HEK293 (cell line): Measurements from ENCODE around the gene VMO1.
A peak's percentile ranks its signal among the peaks of the same experiment; 100 is the strongest.

Experiments
- BCL11B ChIP-seq: fragments of 450-650 bp; formaldehyde crosslinking; IDR thresholded peaks from 2 replicates; pipeline ENCODE4 v1.5.1; 2016; ENCODE audit warnings: low read depth, missing biosample characterization, missing genetic modification characterization
- KLF1 ChIP-seq: fragments of 450-650 bp; formaldehyde crosslinking; IDR thresholded peaks from 2 replicates; pipeline ENCODE4 v1.5.1; 2016; ENCODE audit warnings: missing biosample characterization, missing genetic modification characterization
- KLF16 ChIP-seq: fragments of 450-650 bp; formaldehyde crosslinking; IDR thresholded peaks from 2 replicates; pipeline ENCODE4 v1.5.1; 2017; ENCODE audit warnings: missing biosample characterization, missing genetic modification characterization
- PATZ1 ChIP-seq: fragments of 450-650 bp; formaldehyde crosslinking; IDR thresholded peaks from 2 replicates; pipeline ENCODE4 v1.5.1; 2016; ENCODE audit warnings: missing biosample characterization, missing genetic modification characterization
- PBX3 ChIP-seq: sonication (generic); formaldehyde crosslinking; IDR thresholded peaks from 2 replicates; pipeline ENCODE4 v1.8.1; 2022; ENCODE audit warnings: mild to moderate bottlenecking, moderate library complexity, missing genetic modification reagents
- ZBTB21 ChIP-seq: fragments of 450-650 bp; formaldehyde crosslinking; IDR thresholded peaks from 2 replicates; pipeline ENCODE4 v1.5.1; 2017; ENCODE audit warnings: missing biosample characterization, missing genetic modification characterization
- ZBTB7A ChIP-seq: fragments of 450-650 bp; formaldehyde crosslinking; IDR thresholded peaks from 2 replicates; pipeline ENCODE4 v1.5.1; 2016; ENCODE audit warnings: low read depth, missing biosample characterization, missing genetic modification characterization
- ZNF202 ChIP-seq: fragments of 450-650 bp; formaldehyde crosslinking; IDR thresholded peaks from 2 replicates; pipeline ENCODE4 v1.5.1; 2016; ENCODE audit warnings: missing biosample characterization, missing genetic modification characterization, borderline replicate concordance
- ZNF211 ChIP-seq: fragments of 450-650 bp; formaldehyde crosslinking; IDR thresholded peaks from 2 replicates; pipeline ENCODE4 v1.5.1; 2016; ENCODE audit warnings: low read depth, missing biosample characterization, missing genetic modification characterization
- ZNF473 ChIP-seq: fragments of 450-650 bp; formaldehyde crosslinking; IDR thresholded peaks from 2 replicates; pipeline ENCODE4 v1.5.1; 2017; ENCODE audit warnings: missing biosample characterization, missing genetic modification characterization
- ZNF501 ChIP-seq: fragments of 450-650 bp; formaldehyde crosslinking; IDR thresholded peaks from 2 replicates; pipeline ENCODE4 v1.5.1; 2016; ENCODE audit warnings: missing biosample characterization, missing genetic modification characterization
- ZNF514 ChIP-seq: fragments of 450-650 bp; formaldehyde crosslinking; IDR thresholded peaks from 2 replicates; pipeline ENCODE4 v1.5.1; 2016; ENCODE audit warnings: missing biosample characterization, missing genetic modification characterization
- ZNF555 ChIP-seq: fragments of 450-650 bp; formaldehyde crosslinking; conservative IDR thresholded peaks from 2 replicates; pipeline ENCODE4 v1.5.1; 2017; ENCODE audit warnings: missing biosample characterization, mild to moderate bottlenecking, missing genetic modification characterization, inconsistent platforms
- ZNF560 ChIP-seq: fragments of 450-650 bp; formaldehyde crosslinking; IDR thresholded peaks from 2 replicates; pipeline ENCODE4 v1.5.1; 2017; ENCODE audit warnings: missing biosample characterization, missing genetic modification characterization, borderline replicate concordance
- ZNF596 ChIP-seq: fragments of 450-650 bp; IDR thresholded peaks from 2 replicates; pipeline ENCODE4 v1.5.0; 2018; ENCODE audit warnings: missing biosample characterization, mild to moderate bottlenecking, missing genetic modification characterization, moderate library complexity
- ZNF621 ChIP-seq: fragments of 450-650 bp; formaldehyde crosslinking; IDR thresholded peaks from 2 replicates; pipeline ENCODE4 v1.5.1; 2017; ENCODE audit warnings: missing biosample characterization, missing genetic modification characterization
- ZNF639 ChIP-seq: fragments of 450-650 bp; formaldehyde crosslinking; IDR thresholded peaks from 2 replicates; pipeline ENCODE4 v1.5.1; 2016; ENCODE audit warnings: missing biosample characterization, missing genetic modification characterization
- TF ChIP-seq, protein P1 (sequence below): fragments of 450-650 bp; formaldehyde crosslinking; conservative IDR thresholded peaks from 2 replicates; pipeline ENCODE4 v1.5.1; 2016; ENCODE audit warnings: low read depth, missing biosample characterization, missing genetic modification characterization
- TF ChIP-seq, protein P2 (sequence below): fragments of 450-650 bp; formaldehyde crosslinking; IDR thresholded peaks from 2 replicates; pipeline ENCODE4 v1.5.1; 2017; ENCODE audit warnings: missing biosample characterization, missing genetic modification characterization
- TF ChIP-seq, protein P3 (sequence below): fragments of 450-650 bp; formaldehyde crosslinking; IDR thresholded peaks from 2 replicates; pipeline ENCODE4 v1.5.1; 2016; ENCODE audit warnings: missing biosample characterization, missing genetic modification characterization, borderline replicate concordance
- TF ChIP-seq, protein P4 (sequence below): fragments of 450-650 bp; formaldehyde crosslinking; IDR thresholded peaks from 2 replicates; pipeline ENCODE4 v1.5.1; 2016; ENCODE audit warnings: missing biosample characterization, missing genetic modification characterization

Gene VMO1

GRCh38 chr17:4806777-4807604, 20.8 kb upstream of the VMO1 start, which contains the start of gene PLD2 (continued):
- TF ChIP-seq PBX3 (no peak), PATZ1 (tag by site-specific recombination) (peak; percentile 57; the same call in 1 of the 2 replicates), ZNF596 (tag by site-specific recombination) (peak; percentile 41; the same call in 1 of the 2 replicates), ZBTB7A (tag by site-specific recombination) (peak; percentile 21; the same call in 1 of the 2 replicates), ZNF202 (tag by site-specific recombination) (no peak), ZNF555 (tag by site-specific recombination) (no peak), BCL11B (tag by site-specific recombination) (no peak), KLF1 (peak; percentile 23; the same call in 1 of the 2 replicates), ZNF501 (tag by site-specific recombination) (no peak), ZBTB21 (tag by site-specific recombination) (no peak), ZNF473 (tag by site-specific recombination) (no peak), ZNF560 (tag by site-specific recombination) (no peak), ZNF621 (tag by site-specific recombination) (no peak), ZNF211 (tag by site-specific recombination) (no peak), ZNF639 (tag by site-specific recombination) (no peak), ZNF514 (no peak), KLF16 (tag by site-specific recombination) (no peak)
- TF ChIP-seq, protein P1, sequence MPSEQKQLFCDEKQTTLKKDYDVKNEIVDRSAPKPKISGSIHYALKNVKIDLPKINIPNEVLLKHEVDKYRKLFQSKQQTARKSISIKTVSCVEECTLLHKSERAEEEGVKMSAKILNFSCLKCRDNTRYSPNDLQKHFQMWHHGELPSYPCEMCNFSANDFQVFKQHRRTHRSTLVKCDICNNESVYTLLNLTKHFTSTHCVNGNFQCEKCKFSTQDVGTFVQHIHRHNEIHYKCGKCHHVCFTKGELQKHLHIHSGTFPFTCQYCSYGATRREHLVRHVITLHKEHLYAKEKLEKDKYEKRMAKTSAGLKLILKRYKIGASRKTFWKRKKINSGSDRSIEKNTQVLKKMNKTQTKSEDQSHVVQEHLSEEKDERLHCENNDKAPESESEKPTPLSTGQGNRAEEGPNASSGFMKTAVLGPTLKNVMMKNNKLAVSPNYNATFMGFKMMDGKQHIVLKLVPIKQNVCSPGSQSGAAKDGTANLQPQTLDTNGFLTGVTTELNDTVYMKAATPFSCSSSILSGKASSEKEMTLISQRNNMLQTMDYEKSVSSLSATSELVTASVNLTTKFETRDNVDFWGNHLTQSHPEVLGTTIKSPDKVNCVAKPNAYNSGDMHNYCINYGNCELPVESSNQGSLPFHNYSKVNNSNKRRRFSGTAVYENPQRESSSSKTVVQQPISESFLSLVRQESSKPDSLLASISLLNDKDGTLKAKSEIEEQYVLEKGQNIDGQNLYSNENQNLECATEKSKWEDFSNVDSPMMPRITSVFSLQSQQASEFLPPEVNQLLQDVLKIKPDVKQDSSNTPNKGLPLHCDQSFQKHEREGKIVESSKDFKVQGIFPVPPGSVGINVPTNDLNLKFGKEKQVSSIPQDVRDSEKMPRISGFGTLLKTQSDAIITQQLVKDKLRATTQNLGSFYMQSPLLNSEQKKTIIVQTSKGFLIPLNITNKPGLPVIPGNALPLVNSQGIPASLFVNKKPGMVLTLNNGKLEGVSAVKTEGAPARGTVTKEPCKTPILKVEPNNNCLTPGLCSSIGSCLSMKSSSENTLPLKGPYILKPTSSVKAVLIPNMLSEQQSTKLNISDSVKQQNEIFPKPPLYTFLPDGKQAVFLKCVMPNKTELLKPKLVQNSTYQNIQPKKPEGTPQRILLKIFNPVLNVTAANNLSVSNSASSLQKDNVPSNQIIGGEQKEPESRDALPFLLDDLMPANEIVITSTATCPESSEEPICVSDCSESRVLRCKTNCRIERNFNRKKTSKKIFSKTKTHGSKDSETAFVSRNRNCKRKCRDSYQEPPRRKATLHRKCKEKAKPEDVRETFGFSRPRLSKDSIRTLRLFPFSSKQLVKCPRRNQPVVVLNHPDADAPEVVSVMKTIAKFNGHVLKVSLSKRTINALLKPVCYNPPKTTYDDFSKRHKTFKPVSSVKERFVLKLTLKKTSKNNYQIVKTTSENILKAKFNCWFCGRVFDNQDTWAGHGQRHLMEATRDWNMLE (tag by site-specific recombination) = no peak
- TF ChIP-seq, protein P2, sequence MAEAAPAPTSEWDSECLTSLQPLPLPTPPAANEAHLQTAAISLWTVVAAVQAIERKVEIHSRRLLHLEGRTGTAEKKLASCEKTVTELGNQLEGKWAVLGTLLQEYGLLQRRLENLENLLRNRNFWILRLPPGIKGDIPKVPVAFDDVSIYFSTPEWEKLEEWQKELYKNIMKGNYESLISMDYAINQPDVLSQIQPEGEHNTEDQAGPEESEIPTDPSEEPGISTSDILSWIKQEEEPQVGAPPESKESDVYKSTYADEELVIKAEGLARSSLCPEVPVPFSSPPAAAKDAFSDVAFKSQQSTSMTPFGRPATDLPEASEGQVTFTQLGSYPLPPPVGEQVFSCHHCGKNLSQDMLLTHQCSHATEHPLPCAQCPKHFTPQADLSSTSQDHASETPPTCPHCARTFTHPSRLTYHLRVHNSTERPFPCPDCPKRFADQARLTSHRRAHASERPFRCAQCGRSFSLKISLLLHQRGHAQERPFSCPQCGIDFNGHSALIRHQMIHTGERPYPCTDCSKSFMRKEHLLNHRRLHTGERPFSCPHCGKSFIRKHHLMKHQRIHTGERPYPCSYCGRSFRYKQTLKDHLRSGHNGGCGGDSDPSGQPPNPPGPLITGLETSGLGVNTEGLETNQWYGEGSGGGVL (tag by site-specific recombination) = no peak
- TF ChIP-seq, protein P3, sequence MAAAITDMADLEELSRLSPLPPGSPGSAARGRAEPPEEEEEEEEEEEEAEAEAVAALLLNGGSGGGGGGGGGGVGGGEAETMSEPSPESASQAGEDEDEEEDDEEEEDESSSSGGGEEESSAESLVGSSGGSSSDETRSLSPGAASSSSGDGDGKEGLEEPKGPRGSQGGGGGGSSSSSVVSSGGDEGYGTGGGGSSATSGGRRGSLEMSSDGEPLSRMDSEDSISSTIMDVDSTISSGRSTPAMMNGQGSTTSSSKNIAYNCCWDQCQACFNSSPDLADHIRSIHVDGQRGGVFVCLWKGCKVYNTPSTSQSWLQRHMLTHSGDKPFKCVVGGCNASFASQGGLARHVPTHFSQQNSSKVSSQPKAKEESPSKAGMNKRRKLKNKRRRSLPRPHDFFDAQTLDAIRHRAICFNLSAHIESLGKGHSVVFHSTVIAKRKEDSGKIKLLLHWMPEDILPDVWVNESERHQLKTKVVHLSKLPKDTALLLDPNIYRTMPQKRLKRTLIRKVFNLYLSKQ (tag by site-specific recombination) = no peak
- TF ChIP-seq, protein P4, sequence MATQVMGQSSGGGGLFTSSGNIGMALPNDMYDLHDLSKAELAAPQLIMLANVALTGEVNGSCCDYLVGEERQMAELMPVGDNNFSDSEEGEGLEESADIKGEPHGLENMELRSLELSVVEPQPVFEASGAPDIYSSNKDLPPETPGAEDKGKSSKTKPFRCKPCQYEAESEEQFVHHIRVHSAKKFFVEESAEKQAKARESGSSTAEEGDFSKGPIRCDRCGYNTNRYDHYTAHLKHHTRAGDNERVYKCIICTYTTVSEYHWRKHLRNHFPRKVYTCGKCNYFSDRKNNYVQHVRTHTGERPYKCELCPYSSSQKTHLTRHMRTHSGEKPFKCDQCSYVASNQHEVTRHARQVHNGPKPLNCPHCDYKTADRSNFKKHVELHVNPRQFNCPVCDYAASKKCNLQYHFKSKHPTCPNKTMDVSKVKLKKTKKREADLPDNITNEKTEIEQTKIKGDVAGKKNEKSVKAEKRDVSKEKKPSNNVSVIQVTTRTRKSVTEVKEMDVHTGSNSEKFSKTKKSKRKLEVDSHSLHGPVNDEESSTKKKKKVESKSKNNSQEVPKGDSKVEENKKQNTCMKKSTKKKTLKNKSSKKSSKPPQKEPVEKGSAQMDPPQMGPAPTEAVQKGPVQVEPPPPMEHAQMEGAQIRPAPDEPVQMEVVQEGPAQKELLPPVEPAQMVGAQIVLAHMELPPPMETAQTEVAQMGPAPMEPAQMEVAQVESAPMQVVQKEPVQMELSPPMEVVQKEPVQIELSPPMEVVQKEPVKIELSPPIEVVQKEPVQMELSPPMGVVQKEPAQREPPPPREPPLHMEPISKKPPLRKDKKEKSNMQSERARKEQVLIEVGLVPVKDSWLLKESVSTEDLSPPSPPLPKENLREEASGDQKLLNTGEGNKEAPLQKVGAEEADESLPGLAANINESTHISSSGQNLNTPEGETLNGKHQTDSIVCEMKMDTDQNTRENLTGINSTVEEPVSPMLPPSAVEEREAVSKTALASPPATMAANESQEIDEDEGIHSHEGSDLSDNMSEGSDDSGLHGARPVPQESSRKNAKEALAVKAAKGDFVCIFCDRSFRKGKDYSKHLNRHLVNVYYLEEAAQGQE (tag by site-specific recombination) = no peak
